ENCODE results near the gene WFDC2. TPM values are rescaled to one million over a fixed set of nuclear protein-coding genes. Genes with fewer than 3 reads are reported as not detected.

Gene WFDC2
- total RNA-seq, 1 experiment from 2014 or later: not detected

- DNase-seq (ENCODE audit: low read depth): no peak
These were observed 28.5 kb downstream of the WFDC2 start for GRCh38 chr20:45497971-45498494.

GRCh38 chr20:45500022-45500421 is 30.5 kb downstream of the WFDC2 start:
- no peak for DNase-seq (ENCODE audit: low read depth)

GRCh38 chr20:45501600-45501999 is 32.0 kb downstream of the WFDC2 start:
- DNase-seq (ENCODE audit: low read depth): no peak

GRCh38 chr20:45502561-45502960 is 33.0 kb downstream of the WFDC2 start:
- no peak for DNase-seq (ENCODE audit: low read depth)

GRCh38 chr20:45503403-45503802 is 33.9 kb downstream of the WFDC2 start:
- no peak for DNase-seq (ENCODE audit: low read depth)

DNA sequence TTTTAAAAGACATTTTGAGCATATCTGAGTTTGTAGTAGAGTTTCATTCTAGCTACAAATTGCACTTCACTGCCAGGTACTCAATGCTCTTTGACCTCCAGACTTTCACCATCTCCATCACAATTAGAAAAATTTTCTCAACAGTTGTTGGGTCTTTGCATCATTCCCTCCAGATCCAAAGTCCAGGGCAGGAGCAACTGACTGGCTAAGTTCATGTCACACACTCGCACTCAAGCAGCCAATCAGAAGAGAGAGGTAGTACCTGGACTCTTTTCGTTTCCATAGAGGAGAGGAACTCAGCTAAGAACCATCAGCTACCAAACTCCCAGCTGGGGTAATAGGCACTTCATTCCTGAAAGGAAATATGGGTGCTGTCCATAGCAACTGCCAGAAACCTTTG is 36.8 kb downstream of the WFDC2 start:
- no peak for DNase-seq (ENCODE audit: low read depth)

DNA sequence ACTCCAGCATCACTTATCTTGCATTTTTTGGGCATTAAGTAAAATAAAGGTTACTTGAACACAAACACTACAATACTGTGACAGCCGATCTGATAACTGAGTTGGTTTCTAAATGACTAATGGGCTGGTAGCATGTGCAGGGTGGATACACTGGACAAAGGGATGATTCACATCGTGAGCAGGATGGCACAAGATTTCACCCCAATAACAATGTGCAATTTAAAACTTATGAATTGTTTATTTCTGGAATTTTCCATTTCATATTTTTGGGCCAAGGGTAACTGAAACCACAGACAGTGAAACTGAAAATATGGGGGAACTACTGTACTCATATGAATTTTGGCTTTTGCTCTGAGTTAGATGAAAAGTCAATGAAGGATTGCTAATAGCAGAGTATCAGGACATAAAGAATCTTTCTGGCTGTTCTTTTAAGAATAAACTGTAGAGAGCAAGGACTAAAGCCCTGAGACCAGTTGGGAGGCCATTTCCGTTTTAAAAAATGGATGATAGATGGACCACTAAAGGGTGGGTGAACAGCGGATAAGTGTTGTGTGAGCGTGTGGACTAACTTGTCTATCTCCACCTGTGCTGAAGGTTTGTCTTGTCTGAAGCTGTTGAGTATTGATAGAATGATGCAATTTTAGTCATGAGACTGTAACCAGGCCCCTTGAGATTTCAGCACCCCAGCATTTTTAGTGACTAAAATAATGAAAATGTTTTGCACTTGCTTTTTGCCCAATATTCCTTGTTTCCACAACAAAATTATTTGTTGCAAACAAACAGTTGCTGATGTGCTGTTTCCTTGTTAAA is 37.7 kb downstream of the WFDC2 start:
- peak; percentile 69 for DNase-seq (ENCODE audit: low read depth)

DNA sequence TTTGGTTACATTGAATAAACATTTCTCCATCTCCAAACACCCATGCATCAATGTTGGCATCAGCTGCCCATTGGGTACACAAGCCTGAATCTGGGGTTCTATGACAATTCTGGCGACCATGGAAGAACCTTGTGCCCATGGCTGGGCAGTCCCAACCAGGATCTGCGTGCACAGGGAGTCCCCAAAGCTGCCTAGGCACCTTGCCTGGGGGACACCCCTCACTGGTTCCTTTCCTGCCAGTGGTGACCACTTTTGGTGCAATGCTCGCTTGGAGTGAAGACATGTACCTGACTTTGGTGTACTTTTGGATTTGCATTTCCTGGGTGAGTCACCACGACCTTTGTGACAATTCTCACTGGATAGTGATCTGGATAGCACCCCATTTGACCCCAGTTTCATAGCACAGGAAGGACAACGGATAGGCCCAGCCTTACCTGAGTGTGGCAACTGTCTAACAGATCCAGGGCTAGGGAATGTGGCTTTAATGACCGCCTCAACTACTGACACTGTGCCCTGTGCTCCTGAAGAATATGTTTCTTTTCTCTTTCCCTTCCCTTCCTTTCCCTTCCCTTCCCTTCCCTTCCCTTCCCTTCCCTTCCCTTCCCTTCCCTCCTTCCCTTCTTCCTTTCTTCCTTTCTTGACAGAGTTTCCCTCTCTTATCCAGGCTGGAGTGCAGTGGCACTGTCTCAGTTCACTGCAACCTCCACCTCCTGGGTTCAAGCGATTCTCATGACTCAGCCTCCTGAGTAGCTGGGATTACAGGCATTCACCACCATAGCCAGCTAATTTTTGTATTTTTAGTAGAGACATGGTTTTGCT is 38.7 kb downstream of the WFDC2 start:
- peak; percentile 44 for DNase-seq (ENCODE audit: low read depth)

DNA sequence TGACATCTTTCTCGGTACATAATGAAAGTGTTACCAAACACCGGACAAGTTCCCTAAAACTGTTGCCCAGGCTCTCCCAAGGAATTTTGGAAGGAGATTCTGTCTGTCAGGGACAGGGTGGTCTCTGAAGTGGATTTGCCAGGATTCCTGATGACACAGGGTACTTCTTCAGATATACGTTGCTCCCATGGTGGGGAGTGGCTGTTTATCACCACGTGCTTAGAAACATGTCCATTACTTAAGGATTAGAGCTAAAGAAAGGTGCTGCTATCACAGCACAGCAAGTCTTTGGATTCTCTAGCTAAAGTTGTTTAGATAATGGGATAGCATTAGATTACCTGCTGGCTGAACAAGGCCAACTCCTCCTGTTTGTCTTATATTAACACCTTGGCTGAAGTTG is 39.5 kb downstream of the WFDC2 start:
- no peak for DNase-seq (ENCODE audit: low read depth)

- DNase-seq (ENCODE audit: low read depth): no peak
These were observed 40.8 kb downstream of the WFDC2 start for GRCh38 chr20:45510242-45510862.

DNA sequence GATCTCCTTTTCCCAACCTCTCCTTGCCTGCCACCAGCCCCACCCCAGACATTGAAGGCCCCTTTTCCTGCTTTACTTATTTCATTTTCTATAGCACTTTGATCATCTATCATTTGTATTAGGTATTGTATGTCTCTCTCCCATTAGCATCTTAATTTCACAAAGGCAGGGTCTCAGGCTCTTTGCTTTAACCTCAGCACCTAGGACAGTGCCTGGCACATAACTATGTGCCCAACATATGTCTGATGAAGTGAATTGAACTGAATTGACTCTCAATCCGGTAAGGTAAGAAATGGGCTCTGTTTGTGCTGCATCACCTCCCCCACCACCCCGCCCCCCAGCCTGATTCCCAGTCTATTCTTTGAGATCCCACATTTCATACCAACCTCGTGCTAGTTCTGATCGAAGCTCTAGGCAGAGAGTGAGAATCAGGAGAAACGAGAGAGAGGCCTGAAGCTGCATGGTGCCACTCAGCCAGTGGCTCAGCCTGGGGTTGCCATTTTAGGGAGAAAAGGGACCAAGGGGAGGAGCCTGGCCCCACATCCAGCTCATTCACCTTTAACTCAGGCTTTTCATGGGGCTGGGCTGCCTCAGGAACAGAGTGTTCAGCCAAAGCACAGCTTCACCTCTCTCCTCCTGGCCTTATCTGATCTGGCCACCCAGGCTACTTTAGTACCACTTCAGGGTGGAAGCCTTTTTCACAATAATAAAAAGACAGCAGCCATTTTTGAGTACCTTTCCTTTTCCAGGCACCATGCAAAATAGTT is 45.8 kb downstream of the WFDC2 start, which contains the start of gene SPINT3:
Gene SPINT3 (minus strand): TSS at position 476 of the 767 bp plus-strand sequence. CDS start 14 bp downstream, at position 462.
- no peak for DNase-seq (ENCODE audit: low read depth)

GRCh38 chr20:45518282-45518681 is 48.7 kb downstream of the WFDC2 start:
- peak; percentile 75 for DNase-seq (ENCODE audit: low read depth)

GRCh38 chr20:45523821-45524220 is 54.3 kb downstream of the WFDC2 start:
- DNase-seq (ENCODE audit: low read depth): no peak

- no peak for DNase-seq (ENCODE audit: low read depth)
These were observed 57.7 kb downstream of the WFDC2 start for GRCh38 chr20:45527294-45527693.

Other genes starting within 250 kb of the WFDC2 start
- gene SEMG2, start 248.4 kb upstream of the WFDC2 start, total RNA-seq (2014; rRNA removed; shearing (Covaris generic)): not detected in 2 replicates
- gene SLPI, start 215.2 kb upstream of the WFDC2 start, total RNA-seq (2014; rRNA removed; shearing (Covaris generic)): 0.30 TPM in 1 of 2 replicates, not detected in the other
- gene RBPJL, start 162.9 kb upstream of the WFDC2 start, total RNA-seq (2014; rRNA removed; shearing (Covaris generic)): not detected in 2 replicates
- not detected in 2 replicates for gene MATN4, start 161.5 kb upstream of the WFDC2 start, total RNA-seq (2014; rRNA removed; shearing (Covaris generic))
- gene SDC4, start 121.3 kb upstream of the WFDC2 start, total RNA-seq (2014; rRNA removed; shearing (Covaris generic)): 177 and 189 TPM in 2 replicates
- gene SYS1, start 106.6 kb upstream of the WFDC2 start, total RNA-seq (2014; rRNA removed; shearing (Covaris generic)): 26.7 and 29.4 TPM in 2 replicates
- gene TP53TG5, start 91.4 kb upstream of the WFDC2 start, total RNA-seq (2014; rRNA removed; shearing (Covaris generic)): not detected in 2 replicates
- 15.4 and 17.6 TPM in 2 replicates for gene DBNDD2, start 61.5 kb upstream of the WFDC2 start, total RNA-seq (2014; rRNA removed; shearing (Covaris generic))
- gene PIGT, start 53.6 kb upstream of the WFDC2 start, total RNA-seq (2014; rRNA removed; shearing (Covaris generic)): 250 and 270 TPM in 2 replicates
- gene SPINT3, start 45.9 kb downstream of the WFDC2 start, total RNA-seq (2014; rRNA removed; shearing (Covaris generic)): not detected in 2 replicates
- gene WFDC6, start 69.7 kb downstream of the WFDC2 start, total RNA-seq (2014; rRNA removed; shearing (Covaris generic)): not detected in 2 replicates
- not detected in 2 replicates for gene EPPIN, start 77.6 kb downstream of the WFDC2 start, total RNA-seq (2014; rRNA removed; shearing (Covaris generic))
- gene WFDC8, start 109.5 kb downstream of the WFDC2 start, total RNA-seq (2014; rRNA removed; shearing (Covaris generic)): not detected in 2 replicates
- gene WFDC10A, start 160.0 kb downstream of the WFDC2 start, total RNA-seq (2014; rRNA removed; shearing (Covaris generic)): not detected in 2 replicates
- gene WFDC9, start 161.5 kb downstream of the WFDC2 start, total RNA-seq (2014; rRNA removed; shearing (Covaris generic)): not detected in 2 replicates
- not detected in 2 replicates for gene WFDC11, start 200.5 kb downstream of the WFDC2 start, total RNA-seq (2014; rRNA removed; shearing (Covaris generic))
- gene WFDC13, start 232.3 kb downstream of the WFDC2 start, total RNA-seq (2014; rRNA removed; shearing (Covaris generic)): not detected in 2 replicates
- not detected in 2 replicates for gene WFDC10B, start 235.3 kb downstream of the WFDC2 start, total RNA-seq (2014; rRNA removed; shearing (Covaris generic))

All from M059J (cell line).